Caki2 (cell line): ENCODE data around the gene SETSIP. TPM values are rescaled to one million over a fixed set of nuclear protein-coding genes. Genes with fewer than 3 reads are reported as not detected.
"Not testable (repeated sequence)": the region's sequence is repeated elsewhere in the genome, so short reads cannot be mapped to it uniquely, and the experiment has no call there.

Source experiments
- DNase-seq: peaks from one replicate; pipeline ENCODE4 v3.0.0-alpha.2; 2015; ENCODE audit warnings: low read depth
- in situ Hi-C: cut with HindIII; loops from 2 replicates; pipeline ENCODE4 v1.10.0; 2016; ENCODE audit warnings: low sequenced_read_pairs, low pct_unique_long_range_greater_than_20kb, mixed read lengths
- total RNA-seq: library from RNA; depleted of rRNA; stranded (reverse); fragments of >200 nt; shearing (Covaris generic); gene quantifications from 2 replicates; pipeline ENCODE4 v1.2.3, GENCODE V29; 2014; ENCODE audit warnings: low replicate concordance

SETSIP gene
- total RNA-seq, 1 experiment from 2014 or later: not detected

GRCh38 chr1:92074446-92074845 is 765 bp downstream of the SETSIP start:
- DNase-seq, in situ Hi-C loops: not testable (repeated sequence)

GRCh38 chr1:92070892-92071291 is 4.3 kb downstream of the SETSIP start:
- DNase-seq: no peak
- in situ Hi-C loops: no loop called here

GRCh38 chr1:92066321-92066720 is 8.9 kb downstream of the SETSIP start:
- in situ Hi-C loops: no loop called here
- DNase-seq: no peak

GRCh38 chr1:92065042-92065441 is 10.2 kb downstream of the SETSIP start:
- DNase-seq: no peak
- in situ Hi-C loops: no loop called here

GRCh38 chr1:92051948-92052347 is 23.3 kb downstream of the SETSIP start:
- DNase-seq: no peak
- in situ Hi-C loops: no loop called here

- DNase-seq: no peak
- in situ Hi-C loops: no loop called here
Measured at GRCh38 chr1:92045766-92046495, 29.3 kb downstream of the SETSIP start.

- DNase-seq: no peak
- in situ Hi-C loops: no loop called here
Measured at GRCh38 chr1:92043621-92044020, 31.6 kb downstream of the SETSIP start.

- no peak for DNase-seq
- in situ Hi-C loops: no loop called here
Measured at GRCh38 chr1:92040971-92041370, 34.2 kb downstream of the SETSIP start.

- DNase-seq: no peak
- in situ Hi-C loops: no loop called here
Measured at GRCh38 chr1:92038695-92039346, 36.4 kb downstream of the SETSIP start.

- in situ Hi-C loops: no loop called here
- DNase-seq: no peak
Measured at GRCh38 chr1:92037400-92037799, 37.8 kb downstream of the SETSIP start.

- in situ Hi-C loops: no loop called here
- no peak for DNase-seq
Measured at GRCh38 chr1:92031281-92032110, 43.7 kb downstream of the SETSIP start.

GRCh38 chr1:92030656-92031107 is 44.5 kb downstream of the SETSIP start:
- peak; percentile 1 for DNase-seq
- in situ Hi-C loops: no loop called here

- DNase-seq: no peak
- in situ Hi-C loops: no loop called here
Measured at GRCh38 chr1:92029241-92029922, 45.8 kb downstream of the SETSIP start.

GRCh38 chr1:92026806-92027205 is 48.4 kb downstream of the SETSIP start:
- no peak for DNase-seq
- in situ Hi-C loops: no loop called here

- in situ Hi-C loops: not testable (repeated sequence)
Measured at GRCh38 chr1:92026042-92026441, 49.2 kb downstream of the SETSIP start.

More at GRCh38 chr1:92026042-92026441, 49.2 kb downstream of the SETSIP start:
- DNase-seq: not testable (repeated sequence)
